ENCODE results near the gene MOB2.

DNA sequence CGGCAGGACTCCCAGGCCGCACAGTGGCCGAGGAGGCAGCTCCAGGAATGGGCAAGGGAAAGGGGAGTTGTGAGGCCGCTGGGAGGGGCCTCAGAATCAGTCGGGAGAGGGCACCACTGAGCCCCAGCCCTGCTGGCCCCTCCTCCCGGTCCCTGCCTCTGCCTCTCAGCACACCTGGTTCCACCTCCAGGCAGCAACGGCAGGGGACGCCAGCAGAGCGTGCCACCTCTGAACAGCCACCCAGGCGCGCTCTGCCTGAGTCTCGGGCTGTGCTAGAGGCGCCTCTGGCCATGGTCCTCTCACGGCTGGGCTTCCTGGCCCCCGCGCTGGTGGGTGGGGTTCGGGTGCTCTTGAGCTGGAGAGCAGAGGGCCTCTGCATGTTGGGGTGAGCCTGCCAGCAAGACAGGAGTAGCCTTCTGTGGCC lies 33.0 kb downstream of the MOB2 start:
- TF ChIP-seq, protein P1, sequence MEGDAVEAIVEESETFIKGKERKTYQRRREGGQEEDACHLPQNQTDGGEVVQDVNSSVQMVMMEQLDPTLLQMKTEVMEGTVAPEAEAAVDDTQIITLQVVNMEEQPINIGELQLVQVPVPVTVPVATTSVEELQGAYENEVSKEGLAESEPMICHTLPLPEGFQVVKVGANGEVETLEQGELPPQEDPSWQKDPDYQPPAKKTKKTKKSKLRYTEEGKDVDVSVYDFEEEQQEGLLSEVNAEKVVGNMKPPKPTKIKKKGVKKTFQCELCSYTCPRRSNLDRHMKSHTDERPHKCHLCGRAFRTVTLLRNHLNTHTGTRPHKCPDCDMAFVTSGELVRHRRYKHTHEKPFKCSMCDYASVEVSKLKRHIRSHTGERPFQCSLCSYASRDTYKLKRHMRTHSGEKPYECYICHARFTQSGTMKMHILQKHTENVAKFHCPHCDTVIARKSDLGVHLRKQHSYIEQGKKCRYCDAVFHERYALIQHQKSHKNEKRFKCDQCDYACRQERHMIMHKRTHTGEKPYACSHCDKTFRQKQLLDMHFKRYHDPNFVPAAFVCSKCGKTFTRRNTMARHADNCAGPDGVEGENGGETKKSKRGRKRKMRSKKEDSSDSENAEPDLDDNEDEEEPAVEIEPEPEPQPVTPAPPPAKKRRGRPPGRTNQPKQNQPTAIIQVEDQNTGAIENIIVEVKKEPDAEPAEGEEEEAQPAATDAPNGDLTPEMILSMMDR (IDR thresholded peaks at IDR 0.05; ENCODE audit: low read depth, low read length, missing input control), result peak; percentile 27
- TF ChIP-seq, protein P2, sequence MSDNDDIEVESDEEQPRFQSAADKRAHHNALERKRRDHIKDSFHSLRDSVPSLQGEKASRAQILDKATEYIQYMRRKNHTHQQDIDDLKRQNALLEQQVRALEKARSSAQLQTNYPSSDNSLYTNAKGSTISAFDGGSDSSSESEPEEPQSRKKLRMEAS (IDR thresholded peaks at IDR 0.05), result no peak
- TF ChIP-seq FOXA1 (IDR thresholded peaks at IDR 0.05) (no peak), TAF1 (conservative IDR thresholded peaks at IDR 0.05) (no peak), RAD21 (IDR thresholded peaks at IDR 0.05) (peak; percentile 51 to 72), EGR1 (IDR thresholded peaks at IDR 0.05; ENCODE audit: low read depth in 2 of 2) (no peak), GABPA (IDR thresholded peaks at IDR 0.05 in 1 of 2, conservative IDR thresholded peaks at IDR 0.05 in 1 of 2) (no peak), RXRA (IDR thresholded peaks at IDR 0.05) (no peak), YY1 (IDR thresholded peaks at IDR 0.05) (no peak)
- TF ChIP-seq, protein P3, sequence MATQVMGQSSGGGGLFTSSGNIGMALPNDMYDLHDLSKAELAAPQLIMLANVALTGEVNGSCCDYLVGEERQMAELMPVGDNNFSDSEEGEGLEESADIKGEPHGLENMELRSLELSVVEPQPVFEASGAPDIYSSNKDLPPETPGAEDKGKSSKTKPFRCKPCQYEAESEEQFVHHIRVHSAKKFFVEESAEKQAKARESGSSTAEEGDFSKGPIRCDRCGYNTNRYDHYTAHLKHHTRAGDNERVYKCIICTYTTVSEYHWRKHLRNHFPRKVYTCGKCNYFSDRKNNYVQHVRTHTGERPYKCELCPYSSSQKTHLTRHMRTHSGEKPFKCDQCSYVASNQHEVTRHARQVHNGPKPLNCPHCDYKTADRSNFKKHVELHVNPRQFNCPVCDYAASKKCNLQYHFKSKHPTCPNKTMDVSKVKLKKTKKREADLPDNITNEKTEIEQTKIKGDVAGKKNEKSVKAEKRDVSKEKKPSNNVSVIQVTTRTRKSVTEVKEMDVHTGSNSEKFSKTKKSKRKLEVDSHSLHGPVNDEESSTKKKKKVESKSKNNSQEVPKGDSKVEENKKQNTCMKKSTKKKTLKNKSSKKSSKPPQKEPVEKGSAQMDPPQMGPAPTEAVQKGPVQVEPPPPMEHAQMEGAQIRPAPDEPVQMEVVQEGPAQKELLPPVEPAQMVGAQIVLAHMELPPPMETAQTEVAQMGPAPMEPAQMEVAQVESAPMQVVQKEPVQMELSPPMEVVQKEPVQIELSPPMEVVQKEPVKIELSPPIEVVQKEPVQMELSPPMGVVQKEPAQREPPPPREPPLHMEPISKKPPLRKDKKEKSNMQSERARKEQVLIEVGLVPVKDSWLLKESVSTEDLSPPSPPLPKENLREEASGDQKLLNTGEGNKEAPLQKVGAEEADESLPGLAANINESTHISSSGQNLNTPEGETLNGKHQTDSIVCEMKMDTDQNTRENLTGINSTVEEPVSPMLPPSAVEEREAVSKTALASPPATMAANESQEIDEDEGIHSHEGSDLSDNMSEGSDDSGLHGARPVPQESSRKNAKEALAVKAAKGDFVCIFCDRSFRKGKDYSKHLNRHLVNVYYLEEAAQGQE (IDR thresholded peaks at IDR 0.05), result no peak
- TF ChIP-seq, protein P4, sequence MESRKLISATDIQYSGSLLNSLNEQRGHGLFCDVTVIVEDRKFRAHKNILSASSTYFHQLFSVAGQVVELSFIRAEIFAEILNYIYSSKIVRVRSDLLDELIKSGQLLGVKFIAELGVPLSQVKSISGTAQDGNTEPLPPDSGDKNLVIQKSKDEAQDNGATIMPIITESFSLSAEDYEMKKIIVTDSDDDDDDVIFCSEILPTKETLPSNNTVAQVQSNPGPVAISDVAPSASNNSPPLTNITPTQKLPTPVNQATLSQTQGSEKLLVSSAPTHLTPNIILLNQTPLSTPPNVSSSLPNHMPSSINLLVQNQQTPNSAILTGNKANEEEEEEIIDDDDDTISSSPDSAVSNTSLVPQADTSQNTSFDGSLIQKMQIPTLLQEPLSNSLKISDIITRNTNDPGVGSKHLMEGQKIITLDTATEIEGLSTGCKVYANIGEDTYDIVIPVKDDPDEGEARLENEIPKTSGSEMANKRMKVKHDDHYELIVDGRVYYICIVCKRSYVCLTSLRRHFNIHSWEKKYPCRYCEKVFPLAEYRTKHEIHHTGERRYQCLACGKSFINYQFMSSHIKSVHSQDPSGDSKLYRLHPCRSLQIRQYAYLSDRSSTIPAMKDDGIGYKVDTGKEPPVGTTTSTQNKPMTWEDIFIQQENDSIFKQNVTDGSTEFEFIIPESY (IDR thresholded peaks at IDR 0.05), result no peak

Measured in liver (tissue), 3 donors.